Stimulated activated CD4-positive, alpha-beta T cell treated with anti-CD3 and anti-CD28 coated beads, Interleukin-1b, Interleukin-23, amount 100 ng/mL, for 4 hours (primary cell): ENCODE measurements around the gene PRDM12.

Experiments
- DNase-seq, 2 donors: peaks; one replicate each; pipeline ENCODE4 v3.0.0-alpha.2; 2020; ENCODE audit warnings: low read depth in 2 of 2

PRDM12 gene

GRCh38 chr9:130689937-130690700, 25.7 kb downstream of the PRDM12 start:
- DNase-seq: no peak

- no peak for DNase-seq
Observed at GRCh38 chr9:130692321-130692720, 27.9 kb downstream of the PRDM12 start.

- DNase-seq: no peak
Observed at GRCh38 chr9:130693101-130693425, 28.7 kb downstream of the PRDM12 start.

- peak; percentile 95 to 96 for DNase-seq
Observed at GRCh38 chr9:130693426-130694191, 29.2 kb downstream of the PRDM12 start, which contains the start of gene EXOSC2. TSS of gene EXOSC2 (plus strand) at chr9:130693780. CDS start at chr9:130693792, 12 bp downstream.

- DNase-seq: no peak
Observed at GRCh38 chr9:130694205-130694604, 29.8 kb downstream of the PRDM12 start.

- no peak for DNase-seq
Observed at GRCh38 chr9:130696139-130696650, 31.8 kb downstream of the PRDM12 start.

GRCh38 chr9:130696996-130697395, 32.6 kb downstream of the PRDM12 start:
- no peak for DNase-seq

- DNase-seq: no peak
Observed at GRCh38 chr9:130698514-130698913, 34.1 kb downstream of the PRDM12 start.

GRCh38 chr9:130699047-130699446, 34.7 kb downstream of the PRDM12 start:
- no peak for DNase-seq

- peak; percentile 63 for DNase-seq
Observed at GRCh38 chr9:130701059-130702022, 36.9 kb downstream of the PRDM12 start.

GRCh38 chr9:130703501-130703900, 39.1 kb downstream of the PRDM12 start:
- no peak for DNase-seq

- peak; percentile 59 to 66 for DNase-seq
Observed at GRCh38 chr9:130707225-130707976, 43.0 kb downstream of the PRDM12 start.

- no peak for DNase-seq
Observed at GRCh38 chr9:130710822-130711352, 46.5 kb downstream of the PRDM12 start.

- no peak for DNase-seq
Observed at GRCh38 chr9:130711469-130711868, 47.1 kb downstream of the PRDM12 start.

GRCh38 chr9:130712564-130713285, 48.3 kb downstream of the PRDM12 start:
- peak; percentile 89 to 90 for DNase-seq

GRCh38 chr9:130713286-130713960, 49.0 kb downstream of the PRDM12 start:
- DNase-seq: no peak

GRCh38 chr9:130714586-130715110, 50.3 kb downstream of the PRDM12 start:
- DNase-seq: no peak

GRCh38 chr9:130715270-130715669, 50.9 kb downstream of the PRDM12 start:
- no peak for DNase-seq

GRCh38 chr9:130718562-130718961, 54.2 kb downstream of the PRDM12 start:
- no peak for DNase-seq
